HG02885 (cell line): Measurements from ENCODE around the gene SMARCC2.
"Not testable (repeated sequence)": the region's sequence is repeated elsewhere in the genome, so short reads cannot be mapped to it uniquely, and the experiment has no call there.

ENCODE experiments used
- ATAC-seq: cut with Tn5 transposase; IDR thresholded peaks from one replicate; pipeline ENCODE4 v1.9.1; 2021; ENCODE audit warnings: mild to moderate bottlenecking; ENCODE audit not compliant: unreplicated experiment, poor library complexity

Gene SMARCC2

DNA sequence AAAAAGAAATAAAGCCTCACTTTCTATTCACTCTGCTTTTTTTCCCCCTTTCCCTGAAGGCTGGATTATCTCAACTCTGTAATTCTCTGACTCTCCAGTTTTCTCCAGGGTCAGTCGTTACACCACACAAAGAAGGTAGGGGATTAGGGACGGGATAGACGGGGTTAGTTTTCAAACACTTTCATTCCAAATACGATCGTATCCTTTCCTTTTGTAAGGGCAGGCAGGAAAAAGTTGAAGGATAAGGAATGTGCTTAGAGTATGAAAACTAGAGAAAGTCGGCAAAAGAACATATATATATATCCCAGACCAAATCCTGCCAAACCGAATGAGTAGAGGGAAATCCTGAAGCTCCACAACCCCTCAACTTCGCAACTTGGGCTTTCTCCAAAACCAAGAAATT lies 61.8 kb downstream of the SMARCC2 start:
- no peak for ATAC-seq

DNA sequence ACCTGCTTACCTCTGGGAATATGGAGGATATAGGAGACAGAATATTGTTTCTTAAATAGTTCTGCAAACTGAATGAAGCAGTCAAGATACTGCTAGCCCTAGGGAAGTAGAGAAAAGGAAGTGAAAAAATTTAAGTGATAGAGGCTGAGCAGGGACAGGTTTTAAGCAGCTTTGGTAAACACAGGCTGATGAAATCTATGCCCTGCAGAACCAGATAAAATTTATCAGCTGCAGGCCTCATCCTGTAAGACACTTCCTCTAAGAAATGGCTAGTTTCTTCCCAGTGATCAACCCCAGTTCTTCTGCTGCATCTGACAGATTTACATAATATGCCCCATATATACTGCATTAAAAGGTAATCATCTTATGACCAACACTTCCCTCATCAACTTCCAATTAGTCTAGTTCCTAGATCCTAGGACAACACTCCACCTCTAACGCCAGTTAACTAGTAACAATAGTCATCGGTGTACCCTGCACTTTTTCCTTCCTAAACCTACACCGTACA lies 62.5 kb downstream of the SMARCC2 start:
- no peak for ATAC-seq

DNA sequence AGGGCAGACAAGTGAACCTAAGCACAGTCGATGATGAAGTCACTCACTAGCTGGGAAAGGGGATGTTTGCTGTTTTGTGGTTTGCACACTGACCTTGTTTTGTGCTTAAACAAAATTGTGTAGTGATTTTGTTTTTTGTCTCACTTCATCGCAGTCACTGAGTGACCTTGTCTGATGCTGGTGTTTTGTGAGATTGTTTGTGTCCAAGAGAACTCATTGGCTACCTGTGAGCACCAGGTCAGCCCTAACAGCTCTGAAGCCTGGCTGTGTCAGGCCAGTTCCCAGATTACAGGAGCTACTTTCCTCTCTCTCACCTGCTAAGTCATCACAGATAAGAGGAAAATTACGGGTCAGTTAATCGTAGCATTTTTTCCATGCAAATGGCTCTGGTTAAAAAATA lies 65.2 kb downstream of the SMARCC2 start:
- no peak for ATAC-seq

DNA sequence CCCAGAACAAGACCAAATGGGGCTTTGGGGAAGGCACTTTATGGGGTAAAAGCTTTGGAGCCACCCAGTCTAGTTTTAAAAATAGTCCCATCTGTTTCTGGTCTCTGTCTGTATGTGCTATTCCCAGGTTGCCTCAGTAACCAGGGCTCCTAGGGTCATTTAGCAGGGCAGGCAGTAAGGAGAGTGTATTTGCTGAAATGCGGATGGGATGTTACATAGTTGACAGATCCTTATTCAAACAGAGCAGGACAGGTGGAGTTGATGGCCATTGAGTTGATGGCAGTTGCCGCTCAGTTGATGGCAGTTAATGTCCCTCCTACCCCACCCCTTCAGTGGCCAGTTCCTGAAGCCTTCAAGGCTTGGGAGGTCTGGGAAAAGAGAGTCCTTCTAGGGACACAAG lies 66.6 kb downstream of the SMARCC2 start:
- no peak for ATAC-seq

DNA sequence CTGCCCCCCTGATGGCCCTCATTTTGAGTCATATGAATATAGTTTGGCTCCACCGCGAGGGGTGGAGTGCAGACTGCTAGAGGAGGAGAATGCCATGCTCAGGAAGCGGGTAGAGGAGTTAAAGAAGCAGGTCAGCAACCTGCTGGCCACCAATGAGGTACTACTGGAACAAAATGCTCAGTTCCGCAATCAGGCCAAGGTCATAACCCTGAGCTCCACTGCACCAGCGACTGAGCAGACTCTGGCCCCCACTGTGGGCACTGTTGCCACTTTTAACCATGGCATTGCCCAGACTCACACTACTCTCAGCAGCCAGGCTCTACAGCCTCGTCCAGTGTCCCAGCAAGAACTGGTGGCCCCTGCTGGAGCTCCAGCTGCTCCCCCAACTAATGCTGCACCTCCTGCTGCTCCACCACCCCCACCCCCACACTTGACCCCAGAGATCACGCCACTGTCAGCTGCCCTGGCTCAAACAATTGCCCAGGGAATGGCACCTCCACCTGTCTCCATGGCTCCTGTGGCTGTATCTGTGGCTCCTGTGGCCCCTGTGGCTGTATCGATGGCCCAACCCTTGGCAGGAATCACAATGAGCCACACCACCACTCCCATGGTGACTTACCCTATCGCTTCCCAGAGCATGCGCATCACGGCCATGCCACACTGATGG lies 67.9 kb downstream of the SMARCC2 start:
- ATAC-seq = no peak

GRCh38 chr12:56120158-56120846 lies 69.0 kb downstream of the SMARCC2 start:
- no peak for ATAC-seq

GRCh38 chr12:56119361-56119796 lies 69.9 kb downstream of the SMARCC2 start:
- ATAC-seq = no peak

DNA sequence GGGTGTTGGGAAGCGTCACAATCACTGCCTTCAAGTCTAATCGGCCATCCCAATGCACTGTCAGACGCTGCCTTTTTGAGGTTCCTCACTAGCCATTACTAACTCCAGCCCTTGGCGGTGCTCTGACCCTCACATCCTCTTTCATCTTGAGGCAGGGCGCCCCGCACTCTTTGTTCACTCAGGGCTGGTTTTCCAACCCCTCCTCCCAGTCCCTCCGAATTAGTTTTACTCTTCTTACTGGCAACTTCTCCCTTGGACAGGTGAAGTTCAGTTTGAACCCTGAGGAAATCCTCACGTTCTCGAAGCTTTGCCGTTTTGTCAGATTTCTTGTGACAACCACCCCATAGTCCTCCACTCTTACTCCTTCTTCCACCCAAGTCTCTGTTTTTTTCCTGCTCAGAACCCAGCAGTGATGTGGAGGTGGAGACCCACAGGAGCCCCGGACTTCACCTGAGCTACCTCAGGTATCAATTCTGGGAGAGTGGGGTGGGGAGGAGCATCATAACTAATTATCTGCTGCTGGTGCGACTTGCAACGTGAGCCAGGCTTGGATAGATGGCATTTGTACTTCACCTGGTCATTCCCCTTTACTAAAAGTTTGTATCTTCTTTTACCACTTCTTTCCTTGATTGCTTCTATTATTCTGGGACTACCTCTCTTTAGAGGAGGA lies 70.5 kb downstream of the SMARCC2 start:
- no peak for ATAC-seq

DNA sequence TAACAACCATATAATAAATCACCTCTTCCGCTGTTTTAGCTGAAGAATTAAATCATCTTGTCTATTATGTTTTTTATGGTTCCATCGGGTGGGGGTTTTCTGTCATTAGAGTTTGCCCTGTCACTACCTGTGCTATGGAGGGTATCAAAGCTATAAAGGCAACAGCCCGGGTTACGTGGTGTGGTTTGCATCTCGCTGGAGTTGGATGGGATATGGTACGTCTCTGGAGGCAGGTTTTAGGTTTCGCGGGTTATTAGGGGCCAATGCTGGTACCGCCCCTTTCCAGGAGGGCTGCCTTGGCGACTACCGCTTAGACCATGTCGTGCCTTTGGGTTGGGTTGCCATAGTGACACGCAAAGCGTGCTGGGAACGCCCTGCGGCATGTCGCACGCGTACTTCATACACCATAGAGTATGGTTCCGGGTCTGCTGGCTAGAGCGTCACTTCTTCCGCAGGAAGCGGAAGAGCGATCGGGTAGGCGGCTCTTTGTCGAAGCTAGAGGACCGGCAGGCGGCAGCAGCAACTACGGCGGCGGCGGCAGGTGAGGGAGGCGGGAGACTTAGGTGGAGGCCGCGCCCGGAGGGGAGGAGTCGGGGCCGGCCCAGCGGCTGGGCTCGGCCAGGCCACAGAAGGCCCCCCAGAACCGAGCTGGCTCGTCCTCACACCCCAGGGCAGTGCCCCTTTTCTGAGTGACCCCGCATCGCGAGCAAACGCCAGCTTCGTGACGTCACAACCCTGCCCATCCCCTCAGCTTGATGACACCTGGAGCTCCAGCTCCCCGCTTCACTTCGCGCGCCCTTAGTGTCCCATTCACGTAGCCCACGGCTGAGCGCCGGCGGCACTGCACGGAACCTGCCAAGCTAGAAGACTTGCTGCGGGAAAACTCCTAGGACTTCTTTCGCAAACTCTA lies 71.2 kb downstream of the SMARCC2 start, which contains the start of gene ZC3H10:
Gene ZC3H10, plus strand, starts transcription at position 489 of the 910 bp plus-strand sequence. CDS start 2,297 bp downstream, outside the sequence.
- ATAC-seq = peak; percentile 82

GRCh38 chr12:56117082-56117706 lies 72.1 kb downstream of the SMARCC2 start:
- not testable (repeated sequence) for ATAC-seq

- ATAC-seq = peak; percentile 46
These were observed 72.8 kb downstream of the SMARCC2 start, which contains the start of gene RPL41 for GRCh38 chr12:56116267-56117081. Gene RPL41 (plus strand): TSS chr12:56116633.

GRCh38 chr12:56115329-56115728 lies 74.0 kb downstream of the SMARCC2 start:
- ATAC-seq = no peak

GRCh38 chr12:56114084-56114483 lies 75.2 kb downstream of the SMARCC2 start:
- ATAC-seq = no peak
